Stimulated activated naive CD8-positive, alpha-beta T cell treated with anti-CD3 and anti-CD28 coated beads, Interleukin-15, Interleukin-2, amounts not matched to agents 100 U/mL and 50 U/mL, for 24 hours (primary cell): ENCODE results near the gene BMF.
"Not testable (repeated sequence)": the region's sequence is repeated elsewhere in the genome, so short reads cannot be mapped to it uniquely, and the experiment has no call there.

Experiments
- ATAC-seq: fragments of 150-1000 bp; cut with Tn5 transposase; one replicate; pipeline ENCODE4 v1.10.0; 2021
- DNase-seq: peaks from one replicate; pipeline ENCODE4 v3.0.0; 2021

BMF gene

GRCh38 chr15:40087991-40088928, 20.4 kb downstream of the BMF start:
- ATAC-seq (no peak), DNase-seq (no peak)

GRCh38 chr15:40087068-40087810, 21.4 kb downstream of the BMF start:
- ATAC-seq (no peak), DNase-seq (no peak)

- ATAC-seq (peak; percentile 20), DNase-seq (no peak)
Measured at GRCh38 chr15:40085266-40085665, 23.4 kb downstream of the BMF start.

- ATAC-seq (no peak), DNase-seq (no peak)
Measured at GRCh38 chr15:40084650-40085049, 24.0 kb downstream of the BMF start.

- DNase-seq, result no peak
- ATAC-seq, result no peak
Measured at GRCh38 chr15:40082195-40082883, 26.3 kb downstream of the BMF start.

GRCh38 chr15:40081691-40082194, 26.9 kb downstream of the BMF start:
- ATAC-seq (peak; percentile 50), DNase-seq (no peak)

- DNase-seq, result no peak
- no peak for ATAC-seq
Measured at GRCh38 chr15:40080847-40081246, 27.8 kb downstream of the BMF start.

GRCh38 chr15:40080104-40080503, 28.6 kb downstream of the BMF start:
- DNase-seq (no peak), ATAC-seq (no peak)

GRCh38 chr15:40079456-40079855, 29.2 kb downstream of the BMF start:
- ATAC-seq (no peak), DNase-seq (no peak)

GRCh38 chr15:40075298-40076044, 33.2 kb downstream of the BMF start:
- DNase-seq, result no peak
- no peak for ATAC-seq

GRCh38 chr15:40074656-40075055, 34.0 kb downstream of the BMF start:
- ATAC-seq, result not testable (repeated sequence)

GRCh38 chr15:40073716-40074490, 34.8 kb downstream of the BMF start:
- ATAC-seq (peak; percentile 38), DNase-seq (peak; percentile 40)

More at GRCh38 chr15:40074656-40075055, 34.0 kb downstream of the BMF start:
- DNase-seq, result not testable (repeated sequence)

- ATAC-seq, result no peak
Measured at GRCh38 chr15:40072216-40072990, 36.3 kb downstream of the BMF start.

GRCh38 chr15:40070608-40071218, 38.0 kb downstream of the BMF start:
- DNase-seq, result no peak
- no peak for ATAC-seq

More at GRCh38 chr15:40072216-40072990, 36.3 kb downstream of the BMF start:
- DNase-seq, result no peak

- ATAC-seq (no peak), DNase-seq (no peak)
Measured at GRCh38 chr15:40070166-40070557, 38.5 kb downstream of the BMF start.

- DNase-seq (no peak), ATAC-seq (peak; percentile 33)
Measured at GRCh38 chr15:40069178-40070165, 39.2 kb downstream of the BMF start.

GRCh38 chr15:40067921-40068624, 40.6 kb downstream of the BMF start:
- ATAC-seq, result no peak
- no peak for DNase-seq

- DNase-seq (no peak), ATAC-seq (no peak)
Measured at GRCh38 chr15:40066589-40066988, 42.1 kb downstream of the BMF start.
